Right hindlimb (tissue), 1 donor: ENCODE data around the gene MASP2.
A peak's percentile ranks its signal among the peaks of the same experiment; 100 is the strongest.

ENCODE experiments used
- DNase-seq: peaks from one replicate; pipeline ENCODE4 v3.0.0-alpha.2; 2018

MASP2 gene

GRCh38 chr1:10987840-10988417 lies 59.1 kb downstream of the MASP2 start:
- DNase-seq = no peak

- no peak for DNase-seq
Measured at GRCh38 chr1:10986525-10986890, 60.5 kb downstream of the MASP2 start.

- DNase-seq = peak; percentile 38
Measured at GRCh38 chr1:10980841-10981727, 66.0 kb downstream of the MASP2 start.

GRCh38 chr1:10980094-10980577 lies 66.9 kb downstream of the MASP2 start:
- peak; percentile 87 for DNase-seq

GRCh38 chr1:10979483-10979920 lies 67.5 kb downstream of the MASP2 start:
- peak; percentile 47 for DNase-seq

- DNase-seq = no peak
Measured at GRCh38 chr1:10978719-10979118, 68.3 kb downstream of the MASP2 start.
